SU-DHL-6 (cell line): ENCODE results near the gene SRSF5.

Experiments
- H2AFZ ChIP-seq: fragments of 200-600 bp; sonication (generic); 2 replicates; pipeline ENCODE4 v1.6.1; 2014; ENCODE audit warnings: low read depth, mild to moderate bottlenecking, moderate library complexity, mixed read lengths, antibody characterized with exemption, low read length; ENCODE audit not compliant: severe bottlenecking
- H3F3A ChIP-seq: fragments of 200-600 bp; shearing (Covaris generic); 2 replicates; pipeline ENCODE4 v1.6.0; 2016; ENCODE audit warnings: antibody characterized with exemption, mild to moderate bottlenecking; ENCODE audit not compliant: insufficient read depth
- H3K27ac ChIP-seq: fragments of 200-600 bp; sonication (generic); 2 replicates; pipeline ENCODE4 v1.5.1; 2016; ENCODE audit warnings: low read depth, mild to moderate bottlenecking, low read length, moderate library complexity, mixed read lengths
- H3K27me3 ChIP-seq: fragments of 200-600 bp; sonication (generic), shearing (Covaris generic); 2 replicates; pipeline ENCODE4 v1.6.0; 2014; ENCODE audit warnings: mild to moderate bottlenecking, low read length
- H3K36me3 ChIP-seq: fragments of 200-600 bp; sonication (generic); 2 replicates; pipeline ENCODE4 v1.6.1; 2014; ENCODE audit warnings: mild to moderate bottlenecking, low read length, mixed read lengths
- H3K4me2 ChIP-seq: fragments of 300-600, 200-600 bp; shearing (Covaris generic), sonication (generic); 2 replicates; pipeline ENCODE4 v1.6.0; 2014; ENCODE audit warnings: low read length, low read depth, mild to moderate bottlenecking; ENCODE audit not compliant: poor library complexity, severe bottlenecking
- H3K4me3 ChIP-seq: fragments of 200-600 bp; sonication (generic); 2 replicates; pipeline ENCODE4 v1.5.1; 2014; ENCODE audit warnings: antibody characterized with exemption, low read length, mild to moderate bottlenecking, mixed read lengths; ENCODE audit not compliant: insufficient read depth, poor library complexity, severe bottlenecking
- H3K79me2 ChIP-seq: fragments of 200-600 bp; sonication (generic); 2 replicates; pipeline ENCODE4 v1.6.1; 2014; ENCODE audit warnings: mild to moderate bottlenecking, low read length, moderate library complexity; ENCODE audit not compliant: insufficient read depth
- H3K9ac ChIP-seq: fragments of 200-600 bp; sonication (generic); 2 replicates; pipeline ENCODE4 v1.7.0; 2014; ENCODE audit warnings: mild to moderate bottlenecking, low read length
- H3K9me2 ChIP-seq: fragments of 200-600 bp; sonication (generic); replicated peaks from 2 replicates; pipeline ENCODE4 v1.6.1; 2014; ENCODE audit warnings: low read length; ENCODE audit not compliant: insufficient read depth
- H3K9me3 ChIP-seq: fragments of 200-600 bp; sonication (generic); 2 replicates; pipeline ENCODE4 v1.6.1; 2014; ENCODE audit warnings: low read length, mixed read lengths; ENCODE audit not compliant: insufficient read depth
- H4K20me1 ChIP-seq: fragments of 200-600 bp; sonication (generic); 2 replicates; pipeline ENCODE4 v1.6.1; 2014; ENCODE audit warnings: low read depth, mild to moderate bottlenecking, antibody characterized with exemption, low read length, moderate library complexity, mixed read lengths
- EZH2phosphoT487 ChIP-seq: fragments of 200-600 bp; sonication (generic), shearing (Covaris generic); conservative IDR thresholded peaks from 2 replicates; pipeline ENCODE4 v1.6.1; 2018; ENCODE audit warnings: mild to moderate bottlenecking, antibody characterized with exemption, low read length, moderate library complexity, mixed read lengths
- TF ChIP-seq, protein P1 (sequence below): fragments of 200-600 bp; sonication (generic); IDR thresholded peaks from one replicate; pipeline ENCODE4 v1.5.1; 2017; ENCODE audit warnings: antibody characterized with exemption, mild to moderate bottlenecking, low read length, moderate library complexity; ENCODE audit not compliant: insufficient read depth, poor library complexity, severe bottlenecking

Gene SRSF5

GRCh38 chr14:69784942-69785341 is 18.0 kb downstream of the SRSF5 start:
- no peak for TF ChIP-seq EZH2phosphoT487
- TF ChIP-seq, protein P1, sequence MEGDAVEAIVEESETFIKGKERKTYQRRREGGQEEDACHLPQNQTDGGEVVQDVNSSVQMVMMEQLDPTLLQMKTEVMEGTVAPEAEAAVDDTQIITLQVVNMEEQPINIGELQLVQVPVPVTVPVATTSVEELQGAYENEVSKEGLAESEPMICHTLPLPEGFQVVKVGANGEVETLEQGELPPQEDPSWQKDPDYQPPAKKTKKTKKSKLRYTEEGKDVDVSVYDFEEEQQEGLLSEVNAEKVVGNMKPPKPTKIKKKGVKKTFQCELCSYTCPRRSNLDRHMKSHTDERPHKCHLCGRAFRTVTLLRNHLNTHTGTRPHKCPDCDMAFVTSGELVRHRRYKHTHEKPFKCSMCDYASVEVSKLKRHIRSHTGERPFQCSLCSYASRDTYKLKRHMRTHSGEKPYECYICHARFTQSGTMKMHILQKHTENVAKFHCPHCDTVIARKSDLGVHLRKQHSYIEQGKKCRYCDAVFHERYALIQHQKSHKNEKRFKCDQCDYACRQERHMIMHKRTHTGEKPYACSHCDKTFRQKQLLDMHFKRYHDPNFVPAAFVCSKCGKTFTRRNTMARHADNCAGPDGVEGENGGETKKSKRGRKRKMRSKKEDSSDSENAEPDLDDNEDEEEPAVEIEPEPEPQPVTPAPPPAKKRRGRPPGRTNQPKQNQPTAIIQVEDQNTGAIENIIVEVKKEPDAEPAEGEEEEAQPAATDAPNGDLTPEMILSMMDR: no peak
- no peaks in the 10 kb centered on the region for H3K9me3 ChIP-seq
- no peaks in the 10 kb centered on the region for H3K27me3 ChIP-seq
- no peak overlapping the region for H3K4me3 ChIP-seq
- no peak overlapping the region for H3K9ac ChIP-seq
- H3F3A ChIP-seq: no peaks in the 10 kb centered on the region; the same call in 1 of the 2 replicates
- H3K9me2 ChIP-seq: no peaks in the 10 kb centered on the region
- H3K36me3 ChIP-seq: no peaks in the 10 kb centered on the region
- no peak overlapping the region for H3K27ac ChIP-seq
- H3K4me2 ChIP-seq: no peak overlapping the region
- peaks cover 2% of the 10 kb centered on the region; the same call in 1 of the 2 replicates for H4K20me1 ChIP-seq
- no peak overlapping the region for H2AFZ ChIP-seq
- no peaks in the 10 kb centered on the region for H3K79me2 ChIP-seq

GRCh38 chr14:69786603-69787002 is 19.7 kb downstream of the SRSF5 start:
- TF ChIP-seq EZH2phosphoT487: no peak
- TF ChIP-seq, protein P1: no peak
- no peaks in the 10 kb centered on the region for H3K27me3 ChIP-seq
- H3F3A ChIP-seq: peaks cover 3% of the 10 kb centered on the region; the same call in 1 of the 2 replicates
- no peaks in the 10 kb centered on the region for H3K9me3 ChIP-seq
- no peaks in the 10 kb centered on the region for H3K79me2 ChIP-seq
- no peaks in the 10 kb centered on the region for H3K36me3 ChIP-seq
- H3K4me2 ChIP-seq: no peak overlapping the region
- H4K20me1 ChIP-seq: peaks cover 4% of the 10 kb centered on the region; the same call in 1 of the 2 replicates
- H3K27ac ChIP-seq: no peak overlapping the region
- no peak overlapping the region for H3K9ac ChIP-seq
- no peak overlapping the region for H2AFZ ChIP-seq
- no peaks in the 10 kb centered on the region for H3K9me2 ChIP-seq
- no peak overlapping the region for H3K4me3 ChIP-seq

DNA sequence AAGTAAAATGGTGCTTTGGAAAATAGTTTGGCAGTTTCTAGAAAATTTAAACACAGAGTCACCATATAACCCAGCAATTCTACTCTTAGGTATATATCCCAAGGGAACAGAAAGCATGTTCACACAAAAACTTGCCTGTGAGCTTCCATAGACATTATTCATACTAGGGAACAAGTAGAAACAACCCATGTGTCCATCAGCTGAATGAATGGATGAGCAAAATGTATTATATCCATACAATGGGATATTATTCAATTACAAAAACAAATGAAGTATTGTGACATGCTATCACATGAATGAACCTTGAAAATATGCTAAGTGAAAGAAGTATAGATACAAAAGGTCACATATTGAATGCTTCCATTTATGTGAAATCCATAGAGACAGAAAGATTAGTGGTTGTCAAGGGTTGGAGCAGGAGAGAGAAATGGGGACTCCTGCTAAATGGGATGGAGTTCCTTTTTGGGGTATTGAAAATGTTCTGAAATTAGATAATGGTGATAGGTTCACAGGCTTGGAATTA is 22.2 kb downstream of the SRSF5 start:
- H3K4me2 ChIP-seq: no peak overlapping the region
- no peak overlapping the region for H3K4me3 ChIP-seq
- no peaks in the 10 kb centered on the region for H3K9me2 ChIP-seq
- H3K27ac ChIP-seq: no peak overlapping the region
- H3K9me3 ChIP-seq: no peaks in the 10 kb centered on the region
- no peaks in the 10 kb centered on the region for H3K79me2 ChIP-seq
- peaks cover 3% of the 10 kb centered on the region; the same call in 1 of the 2 replicates for H3F3A ChIP-seq
- H4K20me1 ChIP-seq: peaks cover 4% of the 10 kb centered on the region; the same call in 1 of the 2 replicates
- H3K9ac ChIP-seq: no peak overlapping the region
- no peaks in the 10 kb centered on the region for H3K27me3 ChIP-seq
- H2AFZ ChIP-seq: no peak overlapping the region
- TF ChIP-seq, protein P1: no peak
- TF ChIP-seq EZH2phosphoT487: no peak
- H3K36me3 ChIP-seq: no peaks in the 10 kb centered on the region
